GM12878 (cell line): ENCODE measurements around the gene THAP2. TPM values are rescaled to one million over a fixed set of nuclear protein-coding genes. Genes with fewer than 3 reads are reported as not detected.

ENCODE experiments used
- ATAC-seq: fragments of 200-7000 bp; cut with Tn5 transposase; 3 replicates; pipeline ENCODE4 v1.9.1; 2020; ENCODE audit warnings: mild to moderate bottlenecking, moderate library complexity
- BruUV-seq: library from RNA; stranded (reverse); fragments of 400-500 nt; replicated peaks from 2 replicates; lab custom pipeline; 2021; lab: Mats Ljungman, UMichigan
- CTCF ChIA-PET: fragments of 300-600 bp; sonication (Branson Sonifier 250); formaldehyde crosslinking; extraction: SDS; loops from one replicate; lab custom pipeline; 2021; ENCODE audit warnings: inconsistent platforms; lab: Yijun Ruan, JAX
- POLR2A ChIA-PET: fragments of 350-600 bp; formaldehyde crosslinking; extraction: SDS; loops from one replicate; lab custom pipeline; 2021; ENCODE audit warnings: inconsistent platforms; lab: Charles Lee
- RAD21 ChIA-PET: fragments of 300-600 bp; sonication (Branson Sonifier 250); formaldehyde crosslinking; loops from one replicate; lab custom pipeline; 2023; ENCODE audit warnings: antibody characterized with exemption; ENCODE audit not compliant: unreplicated experiment; lab: Charles Lee
- SMC1A ChIA-PET: fragments of 300-600 bp; sonication (Branson Sonifier 250); formaldehyde crosslinking; loops from one replicate; lab custom pipeline; 2023; ENCODE audit not compliant: unreplicated experiment, uncharacterized antibody; lab: Charles Lee
- DNase-seq: peaks from one replicate; pipeline ENCODE4 v3.0.0-alpha.2; 2011; ENCODE audit warnings: low read depth, low spot score
- FAIRE-seq: peaks from 3 replicates; lab custom pipeline; 2011; peaks lifted over from hg19 to GRCh38; lab: Jason Lieb, UNC
- H2AFZ ChIP-seq: 2 replicates; pipeline ENCODE4 v1.6.0; 2011; ENCODE audit warnings: low read depth, low read length, control low read depth; ENCODE audit not compliant: control insufficient read depth
- H3K27ac ChIP-seq: 2 replicates; pipeline ENCODE4 v1.5.1; 2011; ENCODE audit warnings: control low read depth; ENCODE audit not compliant: control insufficient read depth, insufficient read depth
- H3K27me3 ChIP-seq, 2 experiments: replicated peaks in 1 of 2; 2 replicates each; pipeline versions ENCODE4 v1.6.0 to v1.6.1; 2011; ENCODE audit warnings: low read length in 1 of 2; ENCODE audit not compliant: control insufficient read depth in 2 of 2, insufficient read depth in 2 of 2
- H3K36me3 ChIP-seq, 2 experiments: 2 replicates each; pipeline ENCODE4 v1.5.1; 2011; ENCODE audit warnings: low read length in 1 of 2; ENCODE audit not compliant: control insufficient read depth in 2 of 2, insufficient read depth in 2 of 2
- H3K4me1 ChIP-seq: 2 replicates; pipeline ENCODE4 v1.6.1; 2011; ENCODE audit warnings: mild to moderate bottlenecking, low read length, moderate library complexity, mixed read lengths; ENCODE audit not compliant: control insufficient read depth, insufficient read depth
- H3K4me2 ChIP-seq: 2 replicates; pipeline ENCODE4 v1.6.0; 2011; ENCODE audit warnings: control low read depth; ENCODE audit not compliant: control insufficient read depth, insufficient read depth
- H3K4me3 ChIP-seq: fragments of 200-600 bp; sonication (generic); 2 replicates; pipeline ENCODE4 v1.5.1; 2016
- H3K79me2 ChIP-seq: 2 replicates; pipeline ENCODE4 v1.6.0; 2011; ENCODE audit warnings: low read length; ENCODE audit not compliant: control insufficient read depth, insufficient read depth
- H3K9ac ChIP-seq: 2 replicates; pipeline ENCODE4 v1.8.0; 2011; ENCODE audit warnings: low read length, control low read depth, mixed read lengths; ENCODE audit not compliant: control insufficient read depth, insufficient read depth
- H3K9me3 ChIP-seq: replicated peaks from 3 replicates; pipeline ENCODE4 v1.5.1; 2011; ENCODE audit warnings: mild to moderate bottlenecking, low read length; ENCODE audit not compliant: control insufficient read depth, insufficient read depth
- H4K20me1 ChIP-seq: 2 replicates; pipeline ENCODE4 v1.6.0; 2011; ENCODE audit not compliant: control insufficient read depth, insufficient read depth
- ATF2 ChIP-seq: IDR thresholded peaks from 2 replicates; pipeline ENCODE4 v1.6.1; 2012; ENCODE audit warnings: low read length, inconsistent platforms
- CHD4 ChIP-seq: fragments of 200-600 bp; sonication (generic); IDR thresholded peaks from 2 replicates; pipeline ENCODE4 v1.6.1; 2016; ENCODE audit warnings: mild to moderate bottlenecking
- E2F8 ChIP-seq: fragments of 450-650 bp; IDR thresholded peaks from 2 replicates; pipeline ENCODE4 v1.6.1; 2018; ENCODE audit warnings: mild to moderate bottlenecking, low read depth, moderate library complexity; ENCODE audit not compliant: partially characterized antibody
- IRF4 ChIP-seq: IDR thresholded peaks from 2 replicates; pipeline ENCODE4 v1.6.1; 2011; ENCODE audit warnings: low read depth, low read length
- NFYA ChIP-seq: IDR thresholded peaks from 2 replicates; pipeline ENCODE4 v1.6.1; 2011; ENCODE audit warnings: low read depth, mild to moderate bottlenecking, low read length, improper control_type of control experiment, borderline replicate concordance
- NR2C1 ChIP-seq: fragments of 450-650 bp; IDR thresholded peaks from 2 replicates; pipeline ENCODE4 v1.6.1; 2017; ENCODE audit warnings: antibody characterized with exemption, mild to moderate bottlenecking, moderate library complexity
- POLR2AphosphoS5 ChIP-seq: IDR thresholded peaks from 2 replicates; pipeline ENCODE4 v1.6.1; 2011; ENCODE audit warnings: mild to moderate bottlenecking, low read length, inconsistent platforms
- SKIL ChIP-seq: fragments of 450-650 bp; IDR thresholded peaks from 2 replicates; pipeline ENCODE4 v1.6.1; 2017; ENCODE audit warnings: mild to moderate bottlenecking, low read depth, inconsistent platforms; ENCODE audit not compliant: poor library complexity, severe bottlenecking
- STAT1 ChIP-seq: fragments of 450-650 bp; conservative IDR thresholded peaks from 2 replicates; pipeline ENCODE4 v1.6.1; 2014; ENCODE audit warnings: antibody characterized with exemption, mild to moderate bottlenecking
- SUZ12 ChIP-seq: fragments of 200-600 bp; sonication (generic); IDR thresholded peaks from one replicate; pipeline ENCODE4 v1.6.1; 2018; ENCODE audit warnings: antibody characterized with exemption, mild to moderate bottlenecking; ENCODE audit not compliant: unreplicated experiment
- TARDBP ChIP-seq: IDR thresholded peaks from 2 replicates; pipeline ENCODE4 v1.6.1; 2016; ENCODE audit warnings: borderline replicate concordance
- WGBS: methylation state at CpG from one replicate; pipeline ENCODE4 v1.1.6; 2016; ENCODE audit warnings: low lambda C conversion rate; ENCODE audit not compliant: insufficient replicate concordance, insufficient coverage; ENCODE audit errors: missing lambda C conversion rate; 5-methylcytosine and 5-hydroxymethylcytosine counted together
- in situ Hi-C: fragments of 300-500 bp; cut with MboI; formaldehyde crosslinking; loops from 9 replicates; pipeline ENCODE4 v1.14.3; 2018; ENCODE audit warnings: mixed read lengths
- intact Hi-C: fragments of 100-400 bp; cut with micrococcal nuclease; formaldehyde crosslinking; loops from one replicate; pipeline ENCODE4 v1.14.2; 2022; ENCODE audit not compliant: unreplicated experiment
- polyA plus RNA-seq, 11 experiments: library from polyadenylated mRNA; depleted of rRNA in 4 of 11; unstranded in 6 of 11; stranded (reverse) in 5 of 11; fragments of >200 nt; fragmentation: Nextera tagmentation in 4 of 11; fragmentation: Illumina TruSeq in 1 of 11; extraction: Ambion mirVana in 4 of 11; extraction: Trizol in 1 of 11; gene quantifications; 1 replicate in 1 of 11; 2 replicates in 10 of 11; pipeline versions ENCODE4 v1.2.1 to v1.2.3, GENCODE V29; 2011 to 2016; ENCODE audit warnings: inconsistent platforms in 2 of 11, missing spikeins in 2 of 11, low read depth in 1 of 11
- total RNA-seq, 4 experiments: library from RNA; depleted of rRNA in 3 of 4; stranded (reverse); fragments of >200 nt in 3 of 4; fragmentation: Illumina TruSeq in 1 of 4; extraction: Trizol in 1 of 4; gene quantifications; 2 replicates each; pipeline versions ENCODE4 v1.2.1 to v1.2.3, GENCODE V29; 2013 to 2021

Gene THAP2
- total and polyA plus RNA-seq, 10 of the 15 experiments (the other 5 are each of a cell fraction or from before 2014, with no cell fraction given) = 4.1 to 18.0 (median 7.3) TPM

GRCh38 chr12:71710276-71711125, 46.4 kb downstream of the THAP2 start:
- DNase-seq = no peak
- H3K4me2 ChIP-seq = no peak overlapping the region
- H4K20me1 ChIP-seq = no peaks in the 10 kb centered on the region
- H3K4me1 ChIP-seq = no peaks in the 10 kb centered on the region
- no peak overlapping the region for H3K27ac ChIP-seq
- no peak for TF ChIP-seq IRF4
- no peak for TF ChIP-seq CHD4
- no peak for TF ChIP-seq SUZ12
- TF ChIP-seq NR2C1 = no peak
- TF ChIP-seq E2F8 = no peak
- TF ChIP-seq ATF2 = no peak
- no peak for TF ChIP-seq NFYA
- TF ChIP-seq POLR2AphosphoS5 = no peak
- TF ChIP-seq STAT1 = no peak
- TF ChIP-seq SKIL = no peak
- TF ChIP-seq TARDBP = no peak
- no peak for ATAC-seq
- no peaks in the 10 kb centered on the region for H3K27me3 ChIP-seq
- H3K9me3 ChIP-seq = 0 out of 3 replicates have a peak, but pooled peaks cover 2% of the 10 kb centered on the region
- no TSS peak for BruUV-seq
- H3K36me3 ChIP-seq = no peaks in the 10 kb centered on the region
- 65% methylated on average over 7 of the region's 7 CpGs for WGBS
- in situ Hi-C loops (no loop called here), intact Hi-C loops (no loop called here)
- POLR2A ChIA-PET = no interaction called here
- SMC1A ChIA-PET = no interaction called here
- FAIRE-seq = no peak
- no peak overlapping the region for H3K9ac ChIP-seq
- no peaks in the 10 kb centered on the region for H3K79me2 ChIP-seq
- no peak overlapping the region for H3K4me3 ChIP-seq
- RAD21 ChIA-PET = no interaction called here
- CTCF ChIA-PET = interaction anchor here (1.0 kb wide), 1 partner anchor 9 kb away, joined by 3 read pairs; no protein-coding TSS in a partner anchor
- no peak overlapping the region for H2AFZ ChIP-seq
